Nephron progenitor cell (in vitro differentiated cells): ENCODE data around the gene GARRE1.

Experiments
- DNase-seq: peaks from one replicate; pipeline ENCODE4 v3.0.0; 2021
- H3K27ac Mint-ChIP-seq: 2 replicates; pipeline ENCODE4 v1.8.0; 2021; ENCODE audit warnings: mild to moderate bottlenecking, moderate library complexity, mixed read lengths
- H3K27me3 Mint-ChIP-seq: 2 replicates; pipeline ENCODE4 v1.8.0; 2021; ENCODE audit warnings: mild to moderate bottlenecking, low read depth, mixed read lengths; ENCODE audit not compliant: poor library complexity
- H3K36me3 Mint-ChIP-seq: 2 replicates; pipeline ENCODE4 v1.8.0; 2021; ENCODE audit warnings: low read depth, mixed read lengths
- H3K4me1 Mint-ChIP-seq: 2 replicates; pipeline ENCODE4 v1.8.0; 2021; ENCODE audit warnings: mixed read lengths
- H3K4me3 Mint-ChIP-seq: 2 replicates; pipeline ENCODE4 v1.8.0; 2021; ENCODE audit warnings: mild to moderate bottlenecking, moderate library complexity, mixed read lengths
- H3K9me3 Mint-ChIP-seq: 2 replicates; pipeline ENCODE4 v1.8.0; 2021; ENCODE audit warnings: mild to moderate bottlenecking, moderate library complexity, mixed read lengths
- TF ChIP-seq, protein P1 (sequence below): fragments of 200-600 bp; sonication (generic); IDR thresholded peaks from 2 replicates; pipeline ENCODE4 v1.5.0; 2021; ENCODE audit warnings: antibody characterized with exemption

The GARRE1 gene

GRCh38 chr19:34254698-34255432 is 511 bp downstream of the GARRE1 start:
- no peaks in the 10 kb centered on the region for H3K27me3 Mint-ChIP-seq
- DNase-seq: peak; percentile 60
- peaks cover 41% of the 10 kb centered on the region for H3K4me1 Mint-ChIP-seq
- H3K27ac Mint-ChIP-seq: no peak overlapping the region
- no peaks in the 10 kb centered on the region for H3K9me3 Mint-ChIP-seq
- peaks cover 9% of the 10 kb centered on the region for H3K36me3 Mint-ChIP-seq
- peak overlapping the region; percentile 86 for H3K4me3 Mint-ChIP-seq
- TF ChIP-seq, protein P1, sequence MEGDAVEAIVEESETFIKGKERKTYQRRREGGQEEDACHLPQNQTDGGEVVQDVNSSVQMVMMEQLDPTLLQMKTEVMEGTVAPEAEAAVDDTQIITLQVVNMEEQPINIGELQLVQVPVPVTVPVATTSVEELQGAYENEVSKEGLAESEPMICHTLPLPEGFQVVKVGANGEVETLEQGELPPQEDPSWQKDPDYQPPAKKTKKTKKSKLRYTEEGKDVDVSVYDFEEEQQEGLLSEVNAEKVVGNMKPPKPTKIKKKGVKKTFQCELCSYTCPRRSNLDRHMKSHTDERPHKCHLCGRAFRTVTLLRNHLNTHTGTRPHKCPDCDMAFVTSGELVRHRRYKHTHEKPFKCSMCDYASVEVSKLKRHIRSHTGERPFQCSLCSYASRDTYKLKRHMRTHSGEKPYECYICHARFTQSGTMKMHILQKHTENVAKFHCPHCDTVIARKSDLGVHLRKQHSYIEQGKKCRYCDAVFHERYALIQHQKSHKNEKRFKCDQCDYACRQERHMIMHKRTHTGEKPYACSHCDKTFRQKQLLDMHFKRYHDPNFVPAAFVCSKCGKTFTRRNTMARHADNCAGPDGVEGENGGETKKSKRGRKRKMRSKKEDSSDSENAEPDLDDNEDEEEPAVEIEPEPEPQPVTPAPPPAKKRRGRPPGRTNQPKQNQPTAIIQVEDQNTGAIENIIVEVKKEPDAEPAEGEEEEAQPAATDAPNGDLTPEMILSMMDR: no peak

DNA sequence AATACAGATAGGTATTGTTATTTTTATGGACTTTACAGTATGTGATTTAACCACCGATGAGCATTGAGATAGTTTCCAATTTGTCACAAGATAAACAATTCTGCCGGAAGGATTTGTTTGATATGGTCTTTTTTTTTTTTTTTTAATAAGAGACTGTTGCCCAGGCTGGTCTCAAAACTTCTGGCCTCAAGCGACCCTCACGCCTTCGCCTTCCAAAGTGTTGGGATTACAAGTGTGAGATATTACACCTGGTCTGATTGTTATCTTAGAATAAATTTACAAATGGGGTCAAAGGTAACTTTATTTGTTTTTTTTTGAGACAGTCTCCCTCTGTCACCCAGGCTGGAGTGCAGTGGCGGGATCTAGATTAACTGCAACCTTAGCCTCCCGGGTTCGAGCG is 1.2 kb downstream of the GARRE1 start:
- Mint-ChIP-seq H3K9me3 (no peaks in the 10 kb centered on the region), H3K4me1 (peaks cover 45% of the 10 kb centered on the region), H3K4me3 (peak overlapping the region; percentile 86), H3K27me3 (no peaks in the 10 kb centered on the region), H3K27ac (peak overlapping the region; percentile 81), H3K36me3 (peaks cover 9% of the 10 kb centered on the region)
- TF ChIP-seq, protein P1: no peak
- DNase-seq: no peak

DNA sequence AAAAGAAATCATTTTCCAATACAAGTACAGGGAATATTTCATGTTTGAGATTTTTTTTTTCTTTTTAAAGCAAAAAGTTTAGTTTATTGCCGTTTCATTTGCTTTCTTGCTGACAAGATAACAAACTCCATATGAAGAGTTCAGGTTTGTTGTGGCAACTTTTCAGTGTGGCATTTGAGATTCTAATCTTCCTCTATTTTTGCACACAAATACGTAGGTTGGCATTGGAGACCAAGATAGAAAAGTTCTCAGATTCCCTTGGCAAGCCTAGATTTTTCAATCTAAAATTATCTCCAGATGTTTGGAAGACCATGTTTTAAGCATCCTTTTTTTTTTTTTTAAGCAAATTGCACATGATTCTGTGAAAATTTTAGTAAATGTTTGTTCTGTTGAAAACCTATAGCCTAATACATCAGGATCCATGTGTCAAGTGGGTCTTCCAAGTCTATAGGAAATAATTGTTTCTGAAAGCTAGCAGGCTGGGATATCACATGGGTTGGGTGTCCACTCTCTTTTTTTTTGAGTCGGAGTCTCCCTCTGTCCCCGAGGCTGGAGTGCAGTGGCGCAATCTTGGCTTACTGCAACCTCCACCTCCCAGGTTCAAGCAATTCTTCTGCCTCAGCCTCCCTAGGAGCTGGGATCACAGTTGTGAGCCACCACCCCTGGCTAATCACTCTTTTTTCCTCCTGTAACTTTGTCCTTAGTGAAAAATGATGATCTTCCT is 2.6 kb downstream of the GARRE1 start:
- Mint-ChIP-seq H3K27ac (no peak overlapping the region), H3K4me3 (peak overlapping the region; percentile 38), H3K9me3 (no peaks in the 10 kb centered on the region), H3K4me1 (peaks cover 57% of the 10 kb centered on the region), H3K27me3 (no peaks in the 10 kb centered on the region), H3K36me3 (peaks cover 14% of the 10 kb centered on the region)
- TF ChIP-seq, protein P1: no peak
- DNase-seq: no peak

- peaks cover 57% of the 10 kb centered on the region for H3K4me1 Mint-ChIP-seq
- no peaks in the 10 kb centered on the region for H3K9me3 Mint-ChIP-seq
- H3K27me3 Mint-ChIP-seq: no peaks in the 10 kb centered on the region
- TF ChIP-seq, protein P1: no peak
- H3K27ac Mint-ChIP-seq: no peak overlapping the region
- peaks cover 14% of the 10 kb centered on the region for H3K36me3 Mint-ChIP-seq
- no peak for DNase-seq
- H3K4me3 Mint-ChIP-seq: peak overlapping the region; percentile 31
Observed at GRCh38 chr19:34257559-34257924, 3.2 kb downstream of the GARRE1 start.

DNA sequence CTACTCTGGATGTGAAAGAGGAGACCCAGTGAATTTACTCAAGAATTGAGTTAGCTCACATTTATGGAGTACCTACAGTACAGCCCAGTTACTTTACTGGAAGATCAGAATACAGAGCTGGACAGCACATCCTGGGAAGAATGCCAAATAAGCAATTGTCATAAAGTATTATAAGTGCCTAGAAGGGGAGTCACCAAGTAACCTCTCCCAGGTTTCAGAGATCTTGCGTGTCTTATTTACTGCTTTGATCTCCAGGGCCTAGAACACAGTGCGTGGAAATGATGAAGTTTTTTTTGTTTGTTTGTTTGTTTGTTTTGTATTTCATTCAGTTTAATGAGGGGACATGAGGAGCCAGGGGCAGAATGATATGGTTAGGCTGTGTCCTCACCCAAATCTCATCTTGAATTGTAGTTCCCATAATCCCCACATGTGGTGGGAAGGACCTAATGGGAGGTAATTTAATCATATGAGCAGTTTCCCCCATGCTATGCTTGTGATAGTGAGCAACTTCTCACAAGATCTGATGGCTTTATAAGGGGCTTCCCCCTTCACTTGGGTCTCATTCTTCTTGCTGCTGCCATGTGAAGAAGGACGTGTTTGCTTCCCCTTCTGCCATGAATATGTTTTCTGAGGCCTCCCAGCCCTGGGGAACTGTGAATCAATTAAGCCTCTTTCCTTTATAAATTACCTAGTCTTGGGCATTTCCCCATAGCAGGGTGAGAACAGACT is 5.2 kb downstream of the GARRE1 start:
- Mint-ChIP-seq H3K36me3 (peaks cover 14% of the 10 kb centered on the region), H3K9me3 (no peaks in the 10 kb centered on the region), H3K4me3 (no peak overlapping the region), H3K4me1 (peaks cover 51% of the 10 kb centered on the region), H3K27me3 (no peaks in the 10 kb centered on the region), H3K27ac (peak overlapping the region; percentile 85)
- DNase-seq: no peak
- TF ChIP-seq, protein P1: no peak
